HG03196 (cell line): ENCODE measurements around the gene TCHP.

Experiments used
- ATAC-seq: cut with Tn5 transposase; IDR thresholded peaks from one replicate; pipeline ENCODE4 v1.9.1; 2021; ENCODE audit not compliant: unreplicated experiment

Gene TCHP

GRCh38 chr12:109961201-109961600, 61.1 kb downstream of the TCHP start:
- no peak for ATAC-seq

GRCh38 chr12:109961612-109962011, 61.5 kb downstream of the TCHP start:
- no peak for ATAC-seq

- no peak for ATAC-seq
Measured at GRCh38 chr12:109962398-109962797, 62.3 kb downstream of the TCHP start.

GRCh38 chr12:109963330-109963729, 63.3 kb downstream of the TCHP start:
- no peak for ATAC-seq

- no peak for ATAC-seq
Measured at GRCh38 chr12:109963743-109964429, 63.8 kb downstream of the TCHP start.

GRCh38 chr12:109966546-109966945, 66.5 kb downstream of the TCHP start:
- ATAC-seq, result no peak

GRCh38 chr12:109967383-109968031, 67.4 kb downstream of the TCHP start:
- no peak for ATAC-seq
